Type B pancreatic cell (in vitro differentiated cells): ENCODE results near the gene TEDDM1. TPM values are rescaled to one million over a fixed set of nuclear protein-coding genes. Genes with fewer than 3 reads are reported as not detected.

Experiments used
- DNase-seq: peaks from one replicate; pipeline ENCODE4 v3.0.0; 2021; ENCODE audit warnings: mixed read lengths; ENCODE audit not compliant: unreplicated experiment; ENCODE audit errors: extremely low spot score
- H3K27ac Mint-ChIP-seq: 2 replicates; pipeline ENCODE4 v1.8.0; 2021; ENCODE audit warnings: mild to moderate bottlenecking, mixed read lengths
- H3K27me3 Mint-ChIP-seq: 2 replicates; pipeline ENCODE4 v1.8.0; 2021; ENCODE audit warnings: mixed read lengths
- H3K36me3 Mint-ChIP-seq: 2 replicates; pipeline ENCODE4 v1.8.0; 2021; ENCODE audit warnings: mixed read lengths
- H3K4me1 Mint-ChIP-seq: one replicate; pipeline ENCODE4 v1.8.0; 2021; ENCODE audit warnings: mixed read lengths; ENCODE audit not compliant: unreplicated experiment
- H3K4me3 Mint-ChIP-seq: 2 replicates; pipeline ENCODE4 v1.8.0; 2021; ENCODE audit warnings: mild to moderate bottlenecking, mixed read lengths
- H3K9me3 Mint-ChIP-seq: 2 replicates; pipeline ENCODE4 v1.8.0; 2021; ENCODE audit warnings: mixed read lengths
- CTCF ChIP-seq: fragments of 200-600 bp; sonication (generic); conservative IDR thresholded peaks from 2 replicates; pipeline ENCODE4 v1.5.0; 2021; ENCODE audit warnings: antibody characterized with exemption, mild to moderate bottlenecking
- total RNA-seq: library from RNA; stranded (reverse); gene quantifications from 2 replicates; pipeline ENCODE4 v1.2.1, GENCODE V29; 2021; ENCODE audit warnings: low replicate concordance

The TEDDM1 gene
- total RNA-seq, 1 donor from 2014 or later = not detected

- DNase-seq = no peak
- peaks cover 3% of the 10 kb centered on the region for H3K27me3 Mint-ChIP-seq
- no peaks in the 10 kb centered on the region for H3K36me3 Mint-ChIP-seq
- no peak overlapping the region for H3K4me3 Mint-ChIP-seq
- H3K4me1 Mint-ChIP-seq = no peaks in the 10 kb centered on the region
- no peaks in the 10 kb centered on the region for H3K9me3 Mint-ChIP-seq
- TF ChIP-seq CTCF = no peak
- H3K27ac Mint-ChIP-seq = no peak overlapping the region
Observed at GRCh38 chr1:182442333-182442732, 41.9 kb upstream of the TEDDM1 start.

- Mint-ChIP-seq H3K36me3 (no peaks in the 10 kb centered on the region), H3K4me3 (no peak overlapping the region), H3K4me1 (no peaks in the 10 kb centered on the region), H3K27ac (no peak overlapping the region), H3K27me3 (peaks cover 3% of the 10 kb centered on the region), H3K9me3 (no peaks in the 10 kb centered on the region)
- DNase-seq = no peak
- no peak for TF ChIP-seq CTCF
Observed at GRCh38 chr1:182441719-182442118, 41.3 kb upstream of the TEDDM1 start.

- Mint-ChIP-seq H3K9me3 (no peaks in the 10 kb centered on the region), H3K4me1 (no peaks in the 10 kb centered on the region), H3K27me3 (peaks cover 1% of the 10 kb centered on the region), H3K36me3 (no peaks in the 10 kb centered on the region), H3K4me3 (no peak overlapping the region), H3K27ac (no peak overlapping the region)
- TF ChIP-seq CTCF = no peak
- no peak for DNase-seq
Observed at GRCh38 chr1:182438326-182438725, 37.9 kb upstream of the TEDDM1 start.

- Mint-ChIP-seq H3K9me3 (no peaks in the 10 kb centered on the region), H3K27me3 (no peaks in the 10 kb centered on the region), H3K27ac (no peak overlapping the region), H3K4me1 (no peaks in the 10 kb centered on the region), H3K4me3 (no peak overlapping the region), H3K36me3 (no peaks in the 10 kb centered on the region)
- no peak for DNase-seq
- no peak for TF ChIP-seq CTCF
Observed at GRCh38 chr1:182433580-182433979, 33.1 kb upstream of the TEDDM1 start.

GRCh38 chr1:182431278-182431677 is 30.8 kb upstream of the TEDDM1 start:
- Mint-ChIP-seq H3K36me3 (no peaks in the 10 kb centered on the region), H3K27ac (no peak overlapping the region), H3K4me1 (no peaks in the 10 kb centered on the region), H3K9me3 (no peaks in the 10 kb centered on the region), H3K27me3 (no peaks in the 10 kb centered on the region), H3K4me3 (no peak overlapping the region)
- DNase-seq = no peak
- no peak for TF ChIP-seq CTCF
